ENCODE measurements around the gene FOCAD. TPM values are rescaled to one million over a fixed set of nuclear protein-coding genes. Genes with fewer than 3 reads are reported as not detected.

Gene FOCAD
- total and polyA plus RNA-seq, 10 of the 15 experiments (the other 5 are each of a cell fraction or from before 2014, with no cell fraction given), result 13.7 to 93.0 (median 41.8) TPM

DNA sequence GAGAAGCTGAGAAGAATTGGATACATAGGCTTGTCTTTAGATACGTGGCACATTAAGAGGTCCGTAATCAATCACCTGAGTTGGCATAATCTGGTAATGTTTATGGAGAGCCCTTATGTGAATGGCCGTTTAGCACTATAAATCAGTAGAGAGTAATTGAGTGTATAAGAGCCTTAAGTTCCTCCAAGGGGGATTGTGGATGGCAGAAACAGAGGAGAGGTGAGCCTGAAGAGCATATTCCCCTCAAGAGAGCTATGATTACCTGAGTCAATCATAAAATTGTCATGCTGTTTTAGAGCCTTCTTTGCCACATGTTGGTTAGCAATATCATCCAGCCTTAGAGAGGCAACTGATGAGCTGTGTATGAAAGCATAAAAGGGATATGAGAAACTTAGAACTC, 58.8 kb downstream of the FOCAD start:
- H3K4me3 ChIP-seq, result no peak overlapping the region
- POLR2A ChIA-PET, result interaction anchor here (0.6 kb wide), 1 partner anchor 43 kb away, joined by 3 read pairs; no protein-coding TSS in a partner anchor
- no peaks in the 10 kb centered on the region for H4K20me1 ChIP-seq (ENCODE audit: control insufficient read depth, insufficient read depth)
- FAIRE-seq (no peak), DNase-seq (ENCODE audit: low read depth, low spot score) (no peak), ATAC-seq (no peak)
- intact Hi-C loops (cut with micrococcal nuclease; ENCODE audit: unreplicated experiment) (no loop called here), in situ Hi-C loops (cut with MboI) (no loop called here)
- RAD21 ChIA-PET (ENCODE audit: unreplicated experiment), result interaction anchor here (0.9 to 1.2 kb wide), 2 partner anchors 16 to 116 kb away, joined by 3 read pairs; no protein-coding TSS in a partner anchor
- no peaks in the 10 kb centered on the region for H3K4me1 ChIP-seq (ENCODE audit: control insufficient read depth, insufficient read depth, low read length)
- H3K9me3 ChIP-seq (replicated peaks; ENCODE audit: control insufficient read depth, insufficient read depth, low read length), result no peaks in the 10 kb centered on the region
- no peak overlapping the region for H3K9ac ChIP-seq (ENCODE audit: control insufficient read depth, insufficient read depth, low read length)
- SMC1A ChIA-PET (ENCODE audit: uncharacterized antibody, unreplicated experiment), result interaction anchor here (1.1 to 2.6 kb wide), 9 partner anchors 14 to 103 kb away, joined by 3 to 8 read pairs (median 6); no protein-coding TSS in a partner anchor
- WGBS (ENCODE audit: insufficient coverage, insufficient replicate concordance, low lambda C conversion rate, missing lambda C conversion rate), result 97% methylated on average over 3 of the region's 3 CpGs
- H3K27ac ChIP-seq (ENCODE audit: control insufficient read depth, insufficient read depth), result no peak overlapping the region
- H3K27me3 ChIP-seq (replicated peaks in 1 of 2; ENCODE audit: control insufficient read depth in 2 of 2, insufficient read depth in 2 of 2, low read length in 1 of 2), result no peaks in the 10 kb centered on the region
- H3K4me2 ChIP-seq (ENCODE audit: control insufficient read depth, insufficient read depth), result no peak overlapping the region
- CTCF ChIA-PET, result interaction anchor here (1.0 kb wide), 1 partner anchor 14 kb away, joined by 4 read pairs; no protein-coding TSS in a partner anchor
- H2AFZ ChIP-seq (ENCODE audit: control insufficient read depth, low read depth, low read length), result no peak overlapping the region
- no TSS peak for BruUV-seq (replicated peaks)
- H3K36me3 ChIP-seq (ENCODE audit: control insufficient read depth in 2 of 2, insufficient read depth in 2 of 2, low read length in 1 of 2), result peaks cover 0 to 2% of the 10 kb centered on the region in 2 experiments; a peak in 3 of 4 replicates
- no peaks in the 10 kb centered on the region for H3K79me2 ChIP-seq (ENCODE audit: control insufficient read depth, insufficient read depth, low read length)
- no peak for TF ChIP-seq ZNF207 (IDR thresholded peaks at IDR 0.05; ENCODE audit: borderline replicate concordance)
- no peak for TF ChIP-seq ZNF217 (IDR thresholded peaks at IDR 0.05)
- TF ChIP-seq CHD4 (IDR thresholded peaks at IDR 0.05), result no peak
- TF ChIP-seq POU2F2 (IDR thresholded peaks at IDR 0.05; ENCODE audit: borderline replicate concordance, low read depth, low read length), result no peak
- TF ChIP-seq, protein P1, sequence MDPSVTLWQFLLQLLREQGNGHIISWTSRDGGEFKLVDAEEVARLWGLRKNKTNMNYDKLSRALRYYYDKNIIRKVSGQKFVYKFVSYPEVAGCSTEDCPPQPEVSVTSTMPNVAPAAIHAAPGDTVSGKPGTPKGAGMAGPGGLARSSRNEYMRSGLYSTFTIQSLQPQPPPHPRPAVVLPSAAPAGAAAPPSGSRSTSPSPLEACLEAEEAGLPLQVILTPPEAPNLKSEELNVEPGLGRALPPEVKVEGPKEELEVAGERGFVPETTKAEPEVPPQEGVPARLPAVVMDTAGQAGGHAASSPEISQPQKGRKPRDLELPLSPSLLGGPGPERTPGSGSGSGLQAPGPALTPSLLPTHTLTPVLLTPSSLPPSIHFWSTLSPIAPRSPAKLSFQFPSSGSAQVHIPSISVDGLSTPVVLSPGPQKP (IDR thresholded peaks at IDR 0.05; ENCODE audit: low read depth, low read length), result no peak
- no peak for TF ChIP-seq GATAD2B (conservative IDR thresholded peaks at IDR 0.05; ENCODE audit: low read depth)
- TF ChIP-seq TAF1 (IDR thresholded peaks at IDR 0.05; ENCODE audit: borderline replicate concordance, low read depth, low read length), result no peak
- TF ChIP-seq EED (IDR thresholded peaks at IDR 0.05; ENCODE audit: low read depth), result no peak
- no peak for TF ChIP-seq TCF3 (IDR thresholded peaks at IDR 0.05; ENCODE audit: borderline replicate concordance, insufficient read depth, low read depth, low read length)
- TF ChIP-seq NR2F1 (conservative IDR thresholded peaks at IDR 0.05), result no peak
- TF ChIP-seq NBN (IDR thresholded peaks at IDR 0.05), result no peak
- no peak for TF ChIP-seq REST (IDR thresholded peaks at IDR 0.05; ENCODE audit: low read depth, low read length)
- no peak for TF ChIP-seq IKZF1 (conservative IDR thresholded peaks at IDR 0.05)
- TF ChIP-seq MEF2A (IDR thresholded peaks at IDR 0.05; ENCODE audit: insufficient read depth, low read depth, low read length), result no peak
- no peak for TF ChIP-seq ASH2L (IDR thresholded peaks at IDR 0.05; ENCODE audit: borderline replicate concordance, low read depth)
- TF ChIP-seq PBX3 (IDR thresholded peaks at IDR 0.05; ENCODE audit: insufficient replicate concordance, low read depth, low read length), result no peak
- no peak for TF ChIP-seq SP1 (IDR thresholded peaks at IDR 0.05; ENCODE audit: low read depth, low read length)
- no peak for TF ChIP-seq CEBPB (IDR thresholded peaks at IDR 0.05; ENCODE audit: borderline replicate concordance in 1 of 2, low read depth in 2 of 2, low read length in 2 of 2)
- no peak for TF ChIP-seq RBBP5 (conservative IDR thresholded peaks at IDR 0.05)
